ENCODE measurements around the gene BARHL1. TPM values are rescaled to one million over a fixed set of nuclear protein-coding genes. Genes with fewer than 3 reads are reported as not detected.

BARHL1 gene
- total and polyA plus RNA-seq, 9 of the 15 experiments (the other 6 are each of a cell fraction or from before 2014, with no cell fraction given) = not detected

DNA sequence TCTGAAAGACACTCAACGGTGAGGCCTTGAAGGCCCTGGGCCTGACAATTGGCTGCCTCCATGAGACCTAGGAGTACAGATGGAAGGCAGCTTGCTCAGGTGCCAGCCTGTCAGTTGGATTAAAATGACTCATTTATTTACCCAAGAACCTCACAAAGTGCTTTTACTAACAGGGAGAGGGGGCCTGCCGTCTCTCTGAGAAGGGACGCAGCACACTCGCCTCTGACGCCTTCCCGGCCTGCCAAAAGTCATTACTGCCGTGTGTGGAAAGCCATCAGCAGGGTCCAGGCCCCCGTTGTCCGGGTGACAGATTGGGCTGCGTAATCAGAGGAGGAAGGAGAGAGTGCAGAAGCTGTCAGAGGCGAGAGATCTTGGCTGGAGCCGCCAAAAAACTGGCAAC lies 54.9 kb downstream of the BARHL1 start (continued):
- TF ChIP-seq ZNF311 (CRISPR knock-in tag; IDR thresholded peaks at IDR 0.05) = no peak

- no peak overlapping the region for H2AFZ ChIP-seq (ENCODE audit: low read depth, low read length)
- no TSS peak for BruUV-seq (replicated peaks)
Observed at GRCh38 chr9:132637801-132638200, 55.4 kb downstream of the BARHL1 start.

More at GRCh38 chr9:132637801-132638200, 55.4 kb downstream of the BARHL1 start:
- Histone ChIP-seq H3K36me3 (ENCODE audit: control insufficient read depth, insufficient read depth, low read length) (peaks cover 80% of the 10 kb centered on the region; the same call in 2 of the 3 replicates), H4K20me1 (replicated peaks; ENCODE audit: control insufficient read depth, insufficient read depth, low read length) (no peaks in the 10 kb centered on the region), H3K27me3 (ENCODE audit: control insufficient read depth in 2 of 2, insufficient read depth in 2 of 2, low read length in 2 of 2) (no peaks in the 10 kb centered on the region), H3K27ac (ENCODE audit: extremely low read depth, low read depth, low read length) (no peak overlapping the region), H3K9ac (ENCODE audit: insufficient read depth in 1 of 2, low read depth in 2 of 2, low read length in 2 of 2) (no peak overlapping the region), H3K4me3 (no peak overlapping the region), H3K4me1 (replicated peaks in 1 of 2; ENCODE audit: control insufficient read depth in 2 of 2, insufficient read depth in 2 of 2, low read length in 2 of 2) (no peaks in the 10 kb centered on the region), H3K9me3 (replicated peaks; ENCODE audit: control insufficient read depth, insufficient read depth, low read depth, low read length) (no peaks in the 10 kb centered on the region), H3K4me2 (ENCODE audit: insufficient read depth, low read length) (no peak overlapping the region), H3K79me2 (ENCODE audit: control insufficient read depth, insufficient read depth, low read length) (no peaks in the 10 kb centered on the region), H3K9me1 (ENCODE audit: control insufficient read depth, insufficient read depth, low read length) (no peaks in the 10 kb centered on the region)
- TF ChIP-seq RBFOX2 (IDR thresholded peaks at IDR 0.05; ENCODE audit: low read depth, low read length) = no peak
- TF ChIP-seq, protein P1, sequence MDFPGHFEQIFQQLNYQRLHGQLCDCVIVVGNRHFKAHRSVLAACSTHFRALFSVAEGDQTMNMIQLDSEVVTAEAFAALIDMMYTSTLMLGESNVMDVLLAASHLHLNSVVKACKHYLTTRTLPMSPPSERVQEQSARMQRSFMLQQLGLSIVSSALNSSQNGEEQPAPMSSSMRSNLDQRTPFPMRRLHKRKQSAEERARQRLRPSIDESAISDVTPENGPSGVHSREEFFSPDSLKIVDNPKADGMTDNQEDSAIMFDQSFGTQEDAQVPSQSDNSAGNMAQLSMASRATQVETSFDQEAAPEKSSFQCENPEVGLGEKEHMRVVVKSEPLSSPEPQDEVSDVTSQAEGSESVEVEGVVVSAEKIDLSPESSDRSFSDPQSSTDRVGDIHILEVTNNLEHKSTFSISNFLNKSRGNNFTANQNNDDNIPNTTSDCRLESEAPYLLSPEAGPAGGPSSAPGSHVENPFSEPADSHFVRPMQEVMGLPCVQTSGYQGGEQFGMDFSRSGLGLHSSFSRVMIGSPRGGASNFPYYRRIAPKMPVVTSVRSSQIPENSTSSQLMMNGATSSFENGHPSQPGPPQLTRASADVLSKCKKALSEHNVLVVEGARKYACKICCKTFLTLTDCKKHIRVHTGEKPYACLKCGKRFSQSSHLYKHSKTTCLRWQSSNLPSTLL (IDR thresholded peaks at IDR 0.05) = no peak
- no peak for TF ChIP-seq POLR2AphosphoS2 (IDR thresholded peaks at IDR 0.05; ENCODE audit: low read length)
- TF ChIP-seq TEAD2 (tag; IDR thresholded peaks at IDR 0.05) = no peak
- TF ChIP-seq FIP1L1 (IDR thresholded peaks at IDR 0.05; ENCODE audit: low read depth, low read length, poor library complexity, severe bottlenecking) = no peak
- no peak for TF ChIP-seq HNRNPUL1 (IDR thresholded peaks at IDR 0.05; ENCODE audit: low read length)
- TF ChIP-seq ZNF24 (IDR thresholded peaks at IDR 0.05) = no peak
- TF ChIP-seq PREB (CRISPR knock-in tag; IDR thresholded peaks at IDR 0.05) = no peak
- intact Hi-C loops (cut with micrococcal nuclease) = no loop called here
- CTCF ChIA-PET (ENCODE audit: low intra/inter-chr PET ratio) = no interaction called here
- WGBS (ENCODE audit: insufficient coverage, low coverage, missing lambda C conversion rate) = 90% methylated on average over 12 of the region's 12 CpGs
- in situ Hi-C loops (cut with MboI) = no loop called here
- POLR2A ChIA-PET = no interaction called here
- no peak for DNase-seq (ENCODE audit: extremely low read depth in 1 of 4, low spot score in 3 of 4)
- no peak for ATAC-seq
- no peak for FAIRE-seq

Data from K562 (cell line).